GM06990 (cell line): ENCODE results near the gene SPACA4.

Experiments
- DNase-seq: peaks from one replicate; pipeline ENCODE4 v3.0.0-alpha.2; 2011; ENCODE audit not compliant: insufficient read length; ENCODE audit errors: extremely low read depth
- H3K27me3 ChIP-seq: replicated peaks from 2 replicates; pipeline ENCODE4 v1.6.0; 2011; ENCODE audit warnings: low read length; ENCODE audit not compliant: control insufficient read depth, insufficient read depth
- H3K36me3 ChIP-seq: 2 replicates; pipeline ENCODE4 v1.5.1; 2011; ENCODE audit warnings: low read length; ENCODE audit not compliant: control insufficient read depth, insufficient read depth
- H3K4me3 ChIP-seq: replicated peaks from 2 replicates; pipeline ENCODE4 v1.5.1; 2011; ENCODE audit warnings: low read depth, mild to moderate bottlenecking, control low read depth, low read length
- TF ChIP-seq, protein P1 (sequence below): IDR thresholded peaks from 2 replicates; pipeline ENCODE4 v1.5.1; 2011; ENCODE audit warnings: low read length, control low read depth, mild to moderate bottlenecking, inconsistent platforms; ENCODE audit not compliant: insufficient read depth, poor library complexity, severe bottlenecking

SPACA4 gene

DNA sequence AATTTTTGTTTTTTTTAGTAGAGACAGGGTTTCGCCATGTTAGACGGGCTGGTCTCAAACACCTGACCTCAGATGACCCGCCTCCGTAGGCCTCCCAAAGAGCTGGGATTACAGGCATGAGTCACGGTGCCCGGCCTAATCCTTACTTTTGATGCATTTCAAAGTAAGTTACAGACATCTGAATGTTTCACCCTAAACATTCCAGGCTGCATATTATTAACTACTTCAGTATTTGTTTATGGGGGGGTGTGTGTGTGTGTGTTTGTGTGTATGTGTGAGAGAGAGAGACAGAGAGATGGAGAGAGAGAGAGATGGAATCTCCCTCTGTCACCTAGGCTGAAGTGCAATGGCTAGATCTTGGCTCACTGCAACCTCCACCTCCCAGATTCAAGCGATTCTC is 41.5 kb upstream of the SPACA4 start:
- Histone ChIP-seq H3K36me3 (no peaks in the 10 kb centered on the region), H3K27me3 (peaks cover 3% of the 10 kb centered on the region; the same call in 1 of the 2 replicates), H3K4me3 (no peak overlapping the region)
- TF ChIP-seq, protein P1, sequence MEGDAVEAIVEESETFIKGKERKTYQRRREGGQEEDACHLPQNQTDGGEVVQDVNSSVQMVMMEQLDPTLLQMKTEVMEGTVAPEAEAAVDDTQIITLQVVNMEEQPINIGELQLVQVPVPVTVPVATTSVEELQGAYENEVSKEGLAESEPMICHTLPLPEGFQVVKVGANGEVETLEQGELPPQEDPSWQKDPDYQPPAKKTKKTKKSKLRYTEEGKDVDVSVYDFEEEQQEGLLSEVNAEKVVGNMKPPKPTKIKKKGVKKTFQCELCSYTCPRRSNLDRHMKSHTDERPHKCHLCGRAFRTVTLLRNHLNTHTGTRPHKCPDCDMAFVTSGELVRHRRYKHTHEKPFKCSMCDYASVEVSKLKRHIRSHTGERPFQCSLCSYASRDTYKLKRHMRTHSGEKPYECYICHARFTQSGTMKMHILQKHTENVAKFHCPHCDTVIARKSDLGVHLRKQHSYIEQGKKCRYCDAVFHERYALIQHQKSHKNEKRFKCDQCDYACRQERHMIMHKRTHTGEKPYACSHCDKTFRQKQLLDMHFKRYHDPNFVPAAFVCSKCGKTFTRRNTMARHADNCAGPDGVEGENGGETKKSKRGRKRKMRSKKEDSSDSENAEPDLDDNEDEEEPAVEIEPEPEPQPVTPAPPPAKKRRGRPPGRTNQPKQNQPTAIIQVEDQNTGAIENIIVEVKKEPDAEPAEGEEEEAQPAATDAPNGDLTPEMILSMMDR: no peak
- no peak for DNase-seq

DNA sequence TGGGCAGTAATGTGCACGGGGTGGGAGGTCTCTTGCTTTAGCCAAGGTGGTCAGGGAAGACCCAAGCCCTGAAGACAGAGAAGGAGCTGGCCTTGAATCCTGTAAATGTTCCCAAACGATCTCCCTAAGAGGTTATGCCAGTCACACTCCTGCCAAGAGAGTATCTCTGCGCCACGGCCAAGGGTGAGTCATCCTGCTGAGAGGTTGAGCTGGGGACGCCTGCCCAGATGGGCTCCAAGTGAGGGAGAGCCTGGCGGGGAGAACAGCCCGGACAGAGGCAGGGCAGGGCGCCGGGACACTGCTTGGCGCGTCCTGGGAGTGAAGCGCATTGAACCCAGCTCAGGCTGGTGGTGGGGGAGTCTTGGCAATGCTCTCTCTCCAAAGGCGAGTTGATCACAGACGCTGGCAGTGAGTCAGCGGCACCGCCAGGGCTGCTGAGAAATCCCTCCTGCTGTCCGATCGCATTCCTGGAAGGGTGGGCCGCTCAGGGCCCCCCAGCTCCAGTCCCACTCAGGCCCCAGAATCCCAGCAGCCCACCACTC is 38.1 kb upstream of the SPACA4 start:
- TF ChIP-seq, protein P1: no peak
- no peak for DNase-seq
- H3K27me3 ChIP-seq: peaks cover 3% of the 10 kb centered on the region; the same call in 1 of the 2 replicates
- H3K4me3 ChIP-seq: no peak overlapping the region
- no peaks in the 10 kb centered on the region for H3K36me3 ChIP-seq

DNA sequence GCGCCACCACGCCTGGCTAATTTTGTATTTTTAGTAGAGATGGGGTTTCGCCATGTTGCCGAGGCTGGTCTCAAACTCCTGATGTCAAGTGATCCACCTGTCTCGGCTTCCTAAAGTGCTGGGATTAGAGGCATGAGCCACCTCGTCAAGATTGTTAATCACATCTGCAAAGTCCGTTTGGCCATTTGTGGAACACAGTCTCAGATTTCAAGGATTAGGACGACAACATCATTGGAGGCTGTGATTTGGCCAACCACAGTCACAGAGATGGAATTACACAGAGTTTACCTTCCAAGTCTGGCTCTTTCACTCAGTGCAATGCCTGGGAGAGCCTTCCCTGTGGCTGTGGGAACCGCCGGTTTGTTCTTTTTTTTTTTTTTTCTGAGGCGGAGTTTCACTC is 36.7 kb upstream of the SPACA4 start:
- no peaks in the 10 kb centered on the region for H3K36me3 ChIP-seq
- DNase-seq: no peak
- H3K27me3 ChIP-seq: peaks cover 3% of the 10 kb centered on the region; the same call in 1 of the 2 replicates
- TF ChIP-seq, protein P1: no peak
- H3K4me3 ChIP-seq: no peak overlapping the region

DNA sequence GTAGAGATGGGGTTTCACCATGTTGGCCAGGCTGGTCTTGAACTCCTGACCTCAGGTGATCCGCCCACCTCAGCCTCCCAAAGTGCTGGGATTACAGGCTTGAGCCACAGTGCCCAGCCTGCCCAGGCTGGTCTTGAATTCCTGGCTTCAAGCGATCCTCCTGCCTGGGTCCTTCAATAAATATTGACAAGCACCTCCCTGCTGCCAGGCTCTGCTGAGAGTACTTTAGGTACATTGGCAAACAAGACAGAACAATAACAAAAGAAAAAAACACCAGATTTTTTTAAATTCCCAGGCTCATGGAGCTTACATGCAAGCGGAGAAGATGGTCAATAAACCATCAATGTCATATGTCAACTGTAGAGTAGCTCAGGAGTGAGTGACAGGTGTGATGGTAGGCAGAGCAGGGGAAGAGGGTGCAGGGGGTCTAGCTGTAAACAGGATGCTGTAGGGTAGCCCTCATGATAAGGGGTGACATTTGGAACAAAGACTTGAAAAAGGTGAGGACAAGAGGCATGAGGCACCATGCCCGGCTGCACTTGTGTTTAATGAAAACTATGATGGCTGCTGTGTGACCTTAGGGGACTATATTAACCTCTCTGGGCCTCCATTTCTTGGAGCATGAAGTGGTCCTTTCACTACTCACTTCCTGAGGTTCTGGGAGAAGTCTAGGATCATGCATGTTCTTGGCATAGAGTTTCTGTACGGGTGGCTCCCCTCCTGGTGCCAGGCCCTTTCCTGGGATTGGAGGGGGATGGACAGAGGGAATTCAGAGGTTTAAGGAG is 35.0 kb upstream of the SPACA4 start:
- Histone ChIP-seq H3K36me3 (no peaks in the 10 kb centered on the region), H3K27me3 (peaks cover 3% of the 10 kb centered on the region; the same call in 1 of the 2 replicates), H3K4me3 (no peak overlapping the region)
- TF ChIP-seq, protein P1: no peak
- no peak for DNase-seq

DNA sequence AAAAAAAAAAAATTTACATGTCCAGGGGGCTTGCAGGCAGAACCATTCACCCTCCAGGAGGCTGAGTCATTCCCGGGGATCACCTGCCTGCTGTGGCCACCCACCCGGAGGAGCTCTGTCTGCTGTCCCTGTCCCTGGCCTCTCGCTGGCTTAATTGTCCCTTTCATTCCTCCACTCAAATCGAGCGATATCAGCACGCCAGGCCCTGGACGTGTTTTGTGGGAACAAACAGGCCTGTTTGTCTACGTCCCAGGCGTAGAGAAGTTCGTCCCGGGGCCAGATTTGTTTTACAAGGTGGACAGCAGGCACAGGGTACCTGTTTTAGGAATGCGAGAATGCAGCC is 33.4 kb upstream of the SPACA4 start:
- TF ChIP-seq, protein P1: no peak
- no peak for DNase-seq
- Histone ChIP-seq H3K36me3 (no peaks in the 10 kb centered on the region), H3K4me3 (no peak overlapping the region), H3K27me3 (peaks cover 1% of the 10 kb centered on the region; the same call in 1 of the 2 replicates)
